H1 (cell line): Measurements from ENCODE around the gene ONECUT3.

Experiments used
- ATF3 ChIP-seq: IDR thresholded peaks from 2 replicates; pipeline ENCODE4 v1.6.1; 2011; ENCODE audit warnings: low read depth, mild to moderate bottlenecking, low read length; ENCODE audit not compliant: insufficient read depth
- BRCA1 ChIP-seq: IDR thresholded peaks from 2 replicates; pipeline ENCODE4 v1.6.1; 2012; ENCODE audit warnings: low read depth, low read length, improper control_type of control experiment
- CTCF ChIP-seq, 3 experiments: IDR thresholded peaks; 1 replicate in 2 of 3; 2 replicates in 1 of 3; pipeline versions ENCODE4 v1.5.1 to v1.6.1; 2011; ENCODE audit warnings: low read length in 3 of 3, mild to moderate bottlenecking in 3 of 3, inconsistent platforms in 2 of 3, low read depth in 1 of 3, moderate library complexity in 1 of 3; ENCODE audit not compliant: insufficient read depth in 1 of 3; ENCODE audit errors: control extremely low read depth in 1 of 3
- EGR1 ChIP-seq: IDR thresholded peaks from 2 replicates; pipeline ENCODE4 v1.6.1; 2011; ENCODE audit warnings: low read depth, low read length, borderline replicate concordance
- EZH2 ChIP-seq: fragments of 200-600 bp; sonication (generic); IDR thresholded peaks from 2 replicates; pipeline ENCODE4 v1.7.1; 2012; ENCODE audit warnings: low read depth, mild to moderate bottlenecking, moderate library complexity, low read length, inconsistent platforms; ENCODE audit not compliant: severe bottlenecking
- MAFK ChIP-seq: IDR thresholded peaks from 2 replicates; pipeline ENCODE4 v1.6.1; 2012; ENCODE audit warnings: low read depth, mild to moderate bottlenecking, improper control_type of control experiment, low read length
- POLR2A ChIP-seq, 2 experiments: IDR thresholded peaks; 1 replicate in 1 of 2; 2 replicates in 1 of 2; pipeline ENCODE4 v1.6.1; 2011; ENCODE audit warnings: low read depth in 2 of 2, low read length in 2 of 2, mild to moderate bottlenecking in 2 of 2; ENCODE audit errors: control extremely low read depth in 1 of 2
- POLR2AphosphoS5 ChIP-seq: IDR thresholded peaks from 2 replicates; pipeline ENCODE4 v1.6.1; 2011; ENCODE audit warnings: low read depth, low read length
- RXRA ChIP-seq: IDR thresholded peaks from 2 replicates; pipeline ENCODE4 v1.6.1; 2011; ENCODE audit warnings: low read depth, mild to moderate bottlenecking, low read length, moderate library complexity; ENCODE audit not compliant: insufficient read depth
- SRF ChIP-seq: IDR thresholded peaks from 2 replicates; pipeline ENCODE4 v1.6.1; 2011; ENCODE audit warnings: mild to moderate bottlenecking, low read depth, low read length, moderate library complexity
- TAF1 ChIP-seq: IDR thresholded peaks from 2 replicates; pipeline ENCODE4 v1.6.1; 2011; ENCODE audit warnings: mild to moderate bottlenecking, low read depth, low read length
- YY1 ChIP-seq: IDR thresholded peaks from 2 replicates; pipeline ENCODE4 v1.6.1; 2011; ENCODE audit warnings: low read depth, mild to moderate bottlenecking, low read length

GRCh38 chr19:1809678-1810077, 56.4 kb downstream of the ONECUT3 start:
- TF ChIP-seq POLR2AphosphoS5, result no peak
- peak in 2 of 3 experiments; percentile 18 to 27; a peak in 2 of 4 replicates for TF ChIP-seq CTCF (IDR thresholded peaks at IDR 0.05; ENCODE audit: control extremely low read depth in 1 of 3, insufficient read depth in 1 of 3, low read depth in 1 of 3, low read length in 3 of 3)
- TF ChIP-seq YY1, result no peak
- TF ChIP-seq EGR1, result no peak
- TF ChIP-seq EZH2, result no peak
- TF ChIP-seq ATF3, result no peak
- no peak for TF ChIP-seq MAFK
- no peak for TF ChIP-seq POLR2A (IDR thresholded peaks at IDR 0.05; ENCODE audit: control extremely low read depth in 1 of 2, low read depth in 2 of 2, low read length in 2 of 2)
- TF ChIP-seq RXRA, result no peak
- no peak for TF ChIP-seq BRCA1
- no peak for TF ChIP-seq SRF
- no peak for TF ChIP-seq TAF1
